WTC11 (cell line): Measurements from ENCODE around the gene FADD. TPM values are rescaled to one million over a fixed set of nuclear protein-coding genes. Genes with fewer than 3 reads are reported as not detected.

Source experiments
- ATAC-seq: fragments of 200-7000 bp; cut with Tn5 transposase; 2 replicates; pipeline ENCODE4 v1.10.0; 2021; ENCODE audit warnings: mild to moderate bottlenecking, moderate library complexity
- CTCF ChIA-PET: fragments of 300-600 bp; sonication (Branson Sonifier 250); formaldehyde crosslinking; loops from one replicate; lab custom pipeline; 2021; ENCODE audit warnings: antibody characterized with exemption; lab: Charles Lee
- POLR2A ChIA-PET: fragments of 350-600 bp; sonication (Branson Sonifier 250); formaldehyde crosslinking; loops from one replicate; lab custom pipeline; 2021; ENCODE audit warnings: antibody characterized with exemption; lab: Charles Lee
- DNase-seq: peaks from one replicate; pipeline ENCODE4 v3.0.0; 2021; ENCODE audit warnings: low spot score
- H3K27ac Mint-ChIP-seq: 2 replicates; pipeline ENCODE4 v1.8.0; 2021; ENCODE audit warnings: mixed read lengths
- H3K27me3 Mint-ChIP-seq: 2 replicates; pipeline ENCODE4 v1.8.0; 2021; ENCODE audit warnings: low read depth, mild to moderate bottlenecking, moderate library complexity, mixed read lengths
- H3K36me3 Mint-ChIP-seq: 2 replicates; pipeline ENCODE4 v1.8.0; 2021; ENCODE audit warnings: mixed read lengths
- H3K4me1 Mint-ChIP-seq: 2 replicates; pipeline ENCODE4 v1.8.0; 2022; ENCODE audit warnings: mixed read lengths
- H3K4me3 Mint-ChIP-seq: 2 replicates; pipeline ENCODE4 v1.8.0; 2021; ENCODE audit warnings: mild to moderate bottlenecking, moderate library complexity, mixed read lengths
- H3K9me3 Mint-ChIP-seq: 2 replicates; pipeline ENCODE4 v1.8.0; 2021; ENCODE audit warnings: mixed read lengths
- CREB1 ChIP-seq: sonication (generic); formaldehyde crosslinking; IDR thresholded peaks from 2 replicates; pipeline ENCODE4 v1.8.0; 2023; ENCODE audit warnings: mild to moderate bottlenecking, missing genetic modification reagents
- CREM ChIP-seq: sonication (generic); formaldehyde crosslinking; IDR thresholded peaks from 2 replicates; pipeline ENCODE4 v1.8.1; 2022; ENCODE audit warnings: mild to moderate bottlenecking, missing genetic modification reagents, moderate library complexity
- E2F5 ChIP-seq: sonication (generic); formaldehyde crosslinking; IDR thresholded peaks from 2 replicates; pipeline ENCODE4 v1.8.1; 2022; ENCODE audit warnings: mild to moderate bottlenecking, moderate library complexity, missing genetic modification reagents
- FOXJ3 ChIP-seq: sonication (generic); formaldehyde crosslinking; IDR thresholded peaks from 2 replicates; pipeline ENCODE4 v1.9.0; 2021; ENCODE audit warnings: missing genetic modification reagents, mild to moderate bottlenecking, borderline replicate concordance
- GRHL2 ChIP-seq: fragments of 250-450 bp; sonication (Bioruptor Pico); IDR thresholded peaks from 2 replicates; pipeline ENCODE4 v1.8.0; 2022; ENCODE audit warnings: mild to moderate bottlenecking, moderate library complexity; ENCODE audit not compliant: insufficient replicate concordance, severe bottlenecking
- GTF2I ChIP-seq: fragments of 250-450 bp; sonication (Bioruptor Pico); conservative IDR thresholded peaks from 2 replicates; pipeline ENCODE4 v1.4.0; 2021; ENCODE audit warnings: mild to moderate bottlenecking
- JAZF1 ChIP-seq: fragments of 250-450 bp; sonication (Bioruptor Pico); IDR thresholded peaks from 2 replicates; pipeline ENCODE4 v1.9.0; 2021; ENCODE audit warnings: moderate library complexity, mild to moderate bottlenecking, inconsistent platforms
- MYBL2 ChIP-seq: sonication (generic); formaldehyde crosslinking; IDR thresholded peaks from 2 replicates; pipeline ENCODE4 v1.8.1; 2023; ENCODE audit warnings: mild to moderate bottlenecking, moderate library complexity, missing genetic modification reagents
- NR2C2 ChIP-seq: sonication (generic); formaldehyde crosslinking; IDR thresholded peaks from 2 replicates; pipeline ENCODE4 v1.8.0; 2022; ENCODE audit warnings: mild to moderate bottlenecking, missing genetic modification reagents
- PRRX2 ChIP-seq: fragments of 250-450 bp; sonication (Bioruptor Pico); IDR thresholded peaks from 2 replicates; pipeline ENCODE4 v1.8.0; 2021; ENCODE audit warnings: mild to moderate bottlenecking
- RELA ChIP-seq: sonication (generic); formaldehyde crosslinking; IDR thresholded peaks from 2 replicates; pipeline ENCODE4 v1.8.1; 2022; ENCODE audit warnings: missing genetic modification reagents, mild to moderate bottlenecking, borderline replicate concordance
- RORB ChIP-seq: fragments of 250-450 bp; sonication (Bioruptor Pico); IDR thresholded peaks from 2 replicates; pipeline ENCODE4 v1.9.0; 2021; ENCODE audit warnings: mild to moderate bottlenecking
- SMAD3 ChIP-seq: sonication (generic); formaldehyde crosslinking; IDR thresholded peaks from 2 replicates; pipeline ENCODE4 v1.8.0; 2022; ENCODE audit warnings: missing genetic modification reagents, mild to moderate bottlenecking, borderline replicate concordance
- SMAD4 ChIP-seq: sonication (generic); formaldehyde crosslinking; IDR thresholded peaks from 2 replicates; pipeline ENCODE4 v1.8.0; 2022; ENCODE audit warnings: mild to moderate bottlenecking, missing genetic modification reagents
- TEAD4 ChIP-seq: sonication (generic); formaldehyde crosslinking; IDR thresholded peaks from 2 replicates; pipeline ENCODE4 v1.8.0; 2022; ENCODE audit warnings: mild to moderate bottlenecking, missing genetic modification reagents
- ZNF232 ChIP-seq: sonication (generic); formaldehyde crosslinking; IDR thresholded peaks from 2 replicates; pipeline ENCODE4 v1.8.0; 2022; ENCODE audit warnings: mild to moderate bottlenecking, missing genetic modification reagents
- ZNF317 ChIP-seq: sonication (generic); formaldehyde crosslinking; IDR thresholded peaks from 2 replicates; pipeline ENCODE4 v1.8.1; 2023; ENCODE audit warnings: low read depth, mild to moderate bottlenecking, moderate library complexity, missing genetic modification reagents, borderline replicate concordance
- ZNF423 ChIP-seq: fragments of 250-450 bp; sonication (Bioruptor Pico); IDR thresholded peaks from 2 replicates; pipeline ENCODE4 v2.1.2; 2022; ENCODE audit warnings: mild to moderate bottlenecking, moderate library complexity
- total RNA-seq: library from RNA; stranded (reverse); gene quantifications from 3 replicates; pipeline ENCODE4 v1.2.3, GENCODE V29; 2021
- TF ChIP-seq, protein P1 (sequence below): fragments of 250-450 bp; sonication (Bioruptor Pico); IDR thresholded peaks from 2 replicates; pipeline ENCODE4 v1.9.0; 2021; ENCODE audit warnings: moderate library complexity, mild to moderate bottlenecking, inconsistent platforms, borderline replicate concordance
- TF ChIP-seq, protein P2 (sequence below): sonication (generic); formaldehyde crosslinking; IDR thresholded peaks from 2 replicates; pipeline ENCODE4 v1.8.0; 2022; ENCODE audit warnings: mild to moderate bottlenecking, missing genetic modification reagents
- TF ChIP-seq, protein P3 (sequence below): sonication (generic); formaldehyde crosslinking; conservative IDR thresholded peaks from 2 replicates; pipeline ENCODE4 v1.8.1; 2023; ENCODE audit warnings: mild to moderate bottlenecking, low read depth, missing genetic modification reagents, moderate library complexity

Gene FADD
- total RNA-seq, 1 experiment from 2014 or later: 49.0 TPM

DNA sequence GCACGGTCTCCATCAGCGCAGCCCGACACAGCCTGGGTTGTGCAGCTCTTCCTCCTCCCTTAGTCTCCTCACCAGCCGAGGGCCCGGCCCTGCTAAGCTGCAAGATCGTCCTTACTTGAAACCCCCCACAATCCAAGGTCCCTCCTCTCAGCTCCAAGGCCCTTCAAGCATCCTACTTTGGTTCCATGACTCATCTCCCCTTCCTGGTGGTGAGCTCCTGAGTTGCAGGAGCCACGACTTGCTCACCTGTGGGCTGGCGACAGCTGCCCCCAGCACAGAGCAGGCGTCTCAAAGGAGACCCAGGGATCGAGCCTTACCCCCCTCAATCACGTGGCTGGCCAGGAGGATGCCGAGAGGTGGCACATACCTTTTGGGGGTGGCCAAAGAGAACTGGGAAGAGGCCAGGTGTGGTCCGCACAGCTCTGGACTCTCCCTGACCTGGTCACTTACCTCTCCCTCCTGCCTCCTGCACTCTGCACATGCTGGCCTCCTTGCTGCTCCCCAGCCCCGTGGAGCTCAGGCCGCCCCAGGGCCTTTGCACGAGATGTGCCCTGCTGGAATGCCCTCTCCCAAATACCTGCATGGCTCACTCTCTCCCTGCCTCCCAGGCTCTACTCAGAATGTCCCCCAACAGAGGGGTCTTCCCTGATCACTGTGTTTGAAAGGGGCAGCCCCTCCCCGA, 35.2 kb upstream of the FADD start:
- DNase-seq (no peak), ATAC-seq (peak; percentile 69)
- H3K4me1 Mint-ChIP-seq: peaks cover 2% of the 10 kb centered on the region; the same call in 1 of the 2 replicates
- POLR2A ChIA-PET: no interaction called here
- no peak overlapping the region for H3K4me3 Mint-ChIP-seq
- CTCF ChIA-PET: interaction anchor here (0.5 to 2.2 kb wide), 11 partner anchors 10 to 326 kb away, joined by 3 to 8 read pairs (median 3); no protein-coding TSS in a partner anchor
- H3K27me3 Mint-ChIP-seq: no peaks in the 10 kb centered on the region
- no peak overlapping the region for H3K27ac Mint-ChIP-seq
- TF ChIP-seq FOXJ3 (no peak), SMAD3 (no peak), TEAD4 (CRISPR knock-in tag) (no peak), GTF2I (CRISPR knock-in tag) (no peak; the same call in 1 of the 2 replicates), MYBL2 (CRISPR knock-in tag) (no peak), CREM (CRISPR knock-in tag) (no peak), ZNF423 (CRISPR knock-in tag) (no peak), ZNF232 (CRISPR knock-in tag) (no peak), CREB1 (CRISPR knock-in tag) (no peak), PRRX2 (CRISPR knock-in tag) (no peak), RELA (no peak)
- TF ChIP-seq, protein P1, sequence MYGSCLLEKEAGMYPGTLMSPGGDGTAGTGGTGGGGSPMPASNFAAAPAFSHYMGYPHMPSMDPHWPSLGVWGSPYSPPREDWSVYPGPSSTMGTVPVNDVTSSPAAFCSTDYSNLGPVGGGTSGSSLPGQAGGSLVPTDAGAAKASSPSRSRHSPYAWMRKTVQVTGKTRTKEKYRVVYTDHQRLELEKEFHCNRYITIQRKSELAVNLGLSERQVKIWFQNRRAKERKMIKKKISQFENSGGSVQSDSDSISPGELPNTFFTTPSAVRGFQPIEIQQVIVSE (CRISPR knock-in tag): no peak
- TF ChIP-seq, protein P2, sequence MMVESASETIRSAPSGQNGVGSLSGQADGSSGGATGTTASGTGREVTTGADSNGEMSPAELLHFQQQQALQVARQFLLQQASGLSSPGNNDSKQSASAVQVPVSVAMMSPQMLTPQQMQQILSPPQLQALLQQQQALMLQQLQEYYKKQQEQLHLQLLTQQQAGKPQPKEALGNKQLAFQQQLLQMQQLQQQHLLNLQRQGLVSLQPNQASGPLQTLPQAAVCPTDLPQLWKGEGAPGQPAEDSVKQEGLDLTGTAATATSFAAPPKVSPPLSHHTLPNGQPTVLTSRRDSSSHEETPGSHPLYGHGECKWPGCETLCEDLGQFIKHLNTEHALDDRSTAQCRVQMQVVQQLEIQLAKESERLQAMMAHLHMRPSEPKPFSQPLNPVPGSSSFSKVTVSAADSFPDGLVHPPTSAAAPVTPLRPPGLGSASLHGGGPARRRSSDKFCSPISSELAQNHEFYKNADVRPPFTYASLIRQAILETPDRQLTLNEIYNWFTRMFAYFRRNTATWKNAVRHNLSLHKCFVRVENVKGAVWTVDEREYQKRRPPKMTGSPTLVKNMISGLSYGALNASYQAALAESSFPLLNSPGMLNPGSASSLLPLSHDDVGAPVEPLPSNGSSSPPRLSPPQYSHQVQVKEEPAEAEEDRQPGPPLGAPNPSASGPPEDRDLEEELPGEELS (CRISPR knock-in tag): no peak
- TF ChIP-seq, all 79 proteins: peak for 0
- Mint-ChIP-seq H3K9me3 (no peaks in the 10 kb centered on the region), H3K36me3 (no peaks in the 10 kb centered on the region)

GRCh38 chr11:70168405-70168754, 34.7 kb upstream of the FADD start:
- H3K27ac Mint-ChIP-seq: no peak overlapping the region
- no peak for DNase-seq
- H3K4me1 Mint-ChIP-seq: peaks cover 2% of the 10 kb centered on the region; the same call in 1 of the 2 replicates
- H3K4me3 Mint-ChIP-seq: no peak overlapping the region
- no peak for TF ChIP-seq RORB (CRISPR knock-in tag)
- TF ChIP-seq GRHL2 (CRISPR knock-in tag): no peak
- TF ChIP-seq SMAD4 (CRISPR knock-in tag): no peak
- no peak for TF ChIP-seq GTF2I (CRISPR knock-in tag)
- no peaks in the 10 kb centered on the region for H3K9me3 Mint-ChIP-seq
- no peaks in the 10 kb centered on the region for H3K36me3 Mint-ChIP-seq
- ChIA-PET POLR2A (no interaction called here), CTCF (interaction anchor here (1.1 to 2.2 kb wide), 6 partner anchors 10 to 327 kb away, joined by 3 to 8 read pairs (median 4); no protein-coding TSS in a partner anchor)
- no peak for ATAC-seq
- no peaks in the 10 kb centered on the region for H3K27me3 Mint-ChIP-seq

- ChIA-PET CTCF (interaction anchor here (0.7 kb wide), 1 partner anchor 11 kb away, joined by 4 read pairs; no protein-coding TSS in a partner anchor), POLR2A (no interaction called here)
- no peaks in the 10 kb centered on the region for H3K27me3 Mint-ChIP-seq
Observed at GRCh38 chr11:70169127-70169526, 34.0 kb upstream of the FADD start.

More at GRCh38 chr11:70169127-70169526, 34.0 kb upstream of the FADD start:
- ATAC-seq (no peak), DNase-seq (no peak)
- H3K4me1 Mint-ChIP-seq: peaks cover 2% of the 10 kb centered on the region; the same call in 1 of the 2 replicates
- H3K4me3 Mint-ChIP-seq: no peak overlapping the region
- no peaks in the 10 kb centered on the region for H3K36me3 Mint-ChIP-seq
- no peaks in the 10 kb centered on the region for H3K9me3 Mint-ChIP-seq
- H3K27ac Mint-ChIP-seq: no peak overlapping the region
- TF ChIP-seq JAZF1 (CRISPR knock-in tag): no peak
- TF ChIP-seq NR2C2 (CRISPR knock-in tag): no peak
- TF ChIP-seq E2F5: no peak
- no peak for TF ChIP-seq ZNF317 (CRISPR knock-in tag)
- TF ChIP-seq, protein P3, sequence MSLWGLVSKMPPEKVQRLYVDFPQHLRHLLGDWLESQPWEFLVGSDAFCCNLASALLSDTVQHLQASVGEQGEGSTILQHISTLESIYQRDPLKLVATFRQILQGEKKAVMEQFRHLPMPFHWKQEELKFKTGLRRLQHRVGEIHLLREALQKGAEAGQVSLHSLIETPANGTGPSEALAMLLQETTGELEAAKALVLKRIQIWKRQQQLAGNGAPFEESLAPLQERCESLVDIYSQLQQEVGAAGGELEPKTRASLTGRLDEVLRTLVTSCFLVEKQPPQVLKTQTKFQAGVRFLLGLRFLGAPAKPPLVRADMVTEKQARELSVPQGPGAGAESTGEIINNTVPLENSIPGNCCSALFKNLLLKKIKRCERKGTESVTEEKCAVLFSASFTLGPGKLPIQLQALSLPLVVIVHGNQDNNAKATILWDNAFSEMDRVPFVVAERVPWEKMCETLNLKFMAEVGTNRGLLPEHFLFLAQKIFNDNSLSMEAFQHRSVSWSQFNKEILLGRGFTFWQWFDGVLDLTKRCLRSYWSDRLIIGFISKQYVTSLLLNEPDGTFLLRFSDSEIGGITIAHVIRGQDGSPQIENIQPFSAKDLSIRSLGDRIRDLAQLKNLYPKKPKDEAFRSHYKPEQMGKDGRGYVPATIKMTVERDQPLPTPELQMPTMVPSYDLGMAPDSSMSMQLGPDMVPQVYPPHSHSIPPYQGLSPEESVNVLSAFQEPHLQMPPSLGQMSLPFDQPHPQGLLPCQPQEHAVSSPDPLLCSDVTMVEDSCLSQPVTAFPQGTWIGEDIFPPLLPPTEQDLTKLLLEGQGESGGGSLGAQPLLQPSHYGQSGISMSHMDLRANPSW (CRISPR knock-in tag): no peak
